HepG2 (cell line): ENCODE results near the gene VCL.
"Not testable (repeated sequence)": the region's sequence is repeated elsewhere in the genome, so short reads cannot be mapped to it uniquely, and the experiment has no call there.

Source experiments
- FOXJ3 ChIP-seq: sonication (generic); formaldehyde crosslinking; IDR thresholded peaks from 2 replicates; pipeline ENCODE4 v1.4.0; 2020; ENCODE audit warnings: missing genetic modification reagents, mild to moderate bottlenecking, borderline replicate concordance
- JUNB ChIP-seq: sonication (generic); formaldehyde crosslinking; IDR thresholded peaks from 2 replicates; pipeline ENCODE4 v1.8.0; 2022; ENCODE audit warnings: missing genetic modification reagents, mild to moderate bottlenecking, borderline replicate concordance
- RFX5 ChIP-seq: IDR thresholded peaks from 2 replicates; pipeline ENCODE4 v1.6.1; 2011; ENCODE audit warnings: low read depth, low read length, improper control_type of control experiment
- SSRP1 ChIP-seq: IDR thresholded peaks from 2 replicates; pipeline ENCODE4 v1.6.1; 2016; ENCODE audit warnings: control low read depth
- ZNF354B ChIP-seq: sonication (generic); formaldehyde crosslinking; IDR thresholded peaks from 2 replicates; pipeline ENCODE4 v1.8.0; 2022; ENCODE audit warnings: mild to moderate bottlenecking, missing genetic modification reagents
- ZNF772 ChIP-seq: sonication (generic); formaldehyde crosslinking; IDR thresholded peaks from 2 replicates; pipeline ENCODE4 v1.5.0; 2020; ENCODE audit warnings: mild to moderate bottlenecking, missing genetic modification reagents
- TF ChIP-seq, protein P1 (sequence below): sonication (generic); formaldehyde crosslinking; IDR thresholded peaks from 2 replicates; pipeline ENCODE4 v1.4.0; 2020; ENCODE audit warnings: missing genetic modification reagents
- TF ChIP-seq, protein P2 (sequence below): sonication (generic); formaldehyde crosslinking; IDR thresholded peaks from 2 replicates; pipeline ENCODE4 v1.8.1; 2023; ENCODE audit warnings: missing genetic modification reagents, inconsistent platforms, borderline replicate concordance
- TF ChIP-seq, protein P3 (sequence below): sonication (generic); formaldehyde crosslinking; IDR thresholded peaks from 2 replicates; pipeline ENCODE4 v1.4.0; 2020; ENCODE audit warnings: missing genetic modification reagents

DNA sequence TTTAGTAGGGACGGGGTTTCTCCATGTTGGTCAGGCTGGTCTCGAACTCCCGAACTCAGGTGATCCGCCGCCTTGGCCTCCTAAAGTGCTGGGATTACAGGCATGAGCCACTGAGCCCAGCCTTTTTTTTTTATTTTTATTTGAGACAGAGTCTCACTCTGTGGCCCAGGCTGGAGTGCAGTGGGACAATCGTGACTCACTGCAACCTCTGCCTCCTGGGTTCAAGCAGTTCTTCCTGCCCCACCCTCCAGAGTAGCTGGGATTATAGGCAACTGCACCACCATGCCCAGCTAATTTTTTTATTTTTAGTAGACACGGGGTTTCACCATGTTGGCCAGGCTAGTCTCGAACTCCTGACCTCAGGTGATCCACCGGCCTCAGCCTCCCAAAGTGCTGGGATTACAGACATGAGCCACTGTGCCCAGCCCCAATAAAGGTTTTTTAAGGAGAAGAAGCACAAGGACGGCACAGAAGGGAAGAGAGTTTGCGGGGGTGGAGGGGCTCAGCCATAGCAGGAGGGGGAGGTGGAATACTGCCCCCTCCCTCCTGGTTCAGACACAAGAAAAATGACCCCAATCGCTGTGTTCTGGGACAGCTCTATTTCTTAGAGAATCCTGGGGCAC lies 32.5 kb upstream of the VCL start:
- not testable (repeated sequence) for TF ChIP-seq JUNB (CRISPR knock-in tag); FOXJ3 (CRISPR knock-in tag); SSRP1 (CRISPR knock-in tag); RFX5; ZNF772 (CRISPR knock-in tag); ZNF354B
- TF ChIP-seq, protein P1, sequence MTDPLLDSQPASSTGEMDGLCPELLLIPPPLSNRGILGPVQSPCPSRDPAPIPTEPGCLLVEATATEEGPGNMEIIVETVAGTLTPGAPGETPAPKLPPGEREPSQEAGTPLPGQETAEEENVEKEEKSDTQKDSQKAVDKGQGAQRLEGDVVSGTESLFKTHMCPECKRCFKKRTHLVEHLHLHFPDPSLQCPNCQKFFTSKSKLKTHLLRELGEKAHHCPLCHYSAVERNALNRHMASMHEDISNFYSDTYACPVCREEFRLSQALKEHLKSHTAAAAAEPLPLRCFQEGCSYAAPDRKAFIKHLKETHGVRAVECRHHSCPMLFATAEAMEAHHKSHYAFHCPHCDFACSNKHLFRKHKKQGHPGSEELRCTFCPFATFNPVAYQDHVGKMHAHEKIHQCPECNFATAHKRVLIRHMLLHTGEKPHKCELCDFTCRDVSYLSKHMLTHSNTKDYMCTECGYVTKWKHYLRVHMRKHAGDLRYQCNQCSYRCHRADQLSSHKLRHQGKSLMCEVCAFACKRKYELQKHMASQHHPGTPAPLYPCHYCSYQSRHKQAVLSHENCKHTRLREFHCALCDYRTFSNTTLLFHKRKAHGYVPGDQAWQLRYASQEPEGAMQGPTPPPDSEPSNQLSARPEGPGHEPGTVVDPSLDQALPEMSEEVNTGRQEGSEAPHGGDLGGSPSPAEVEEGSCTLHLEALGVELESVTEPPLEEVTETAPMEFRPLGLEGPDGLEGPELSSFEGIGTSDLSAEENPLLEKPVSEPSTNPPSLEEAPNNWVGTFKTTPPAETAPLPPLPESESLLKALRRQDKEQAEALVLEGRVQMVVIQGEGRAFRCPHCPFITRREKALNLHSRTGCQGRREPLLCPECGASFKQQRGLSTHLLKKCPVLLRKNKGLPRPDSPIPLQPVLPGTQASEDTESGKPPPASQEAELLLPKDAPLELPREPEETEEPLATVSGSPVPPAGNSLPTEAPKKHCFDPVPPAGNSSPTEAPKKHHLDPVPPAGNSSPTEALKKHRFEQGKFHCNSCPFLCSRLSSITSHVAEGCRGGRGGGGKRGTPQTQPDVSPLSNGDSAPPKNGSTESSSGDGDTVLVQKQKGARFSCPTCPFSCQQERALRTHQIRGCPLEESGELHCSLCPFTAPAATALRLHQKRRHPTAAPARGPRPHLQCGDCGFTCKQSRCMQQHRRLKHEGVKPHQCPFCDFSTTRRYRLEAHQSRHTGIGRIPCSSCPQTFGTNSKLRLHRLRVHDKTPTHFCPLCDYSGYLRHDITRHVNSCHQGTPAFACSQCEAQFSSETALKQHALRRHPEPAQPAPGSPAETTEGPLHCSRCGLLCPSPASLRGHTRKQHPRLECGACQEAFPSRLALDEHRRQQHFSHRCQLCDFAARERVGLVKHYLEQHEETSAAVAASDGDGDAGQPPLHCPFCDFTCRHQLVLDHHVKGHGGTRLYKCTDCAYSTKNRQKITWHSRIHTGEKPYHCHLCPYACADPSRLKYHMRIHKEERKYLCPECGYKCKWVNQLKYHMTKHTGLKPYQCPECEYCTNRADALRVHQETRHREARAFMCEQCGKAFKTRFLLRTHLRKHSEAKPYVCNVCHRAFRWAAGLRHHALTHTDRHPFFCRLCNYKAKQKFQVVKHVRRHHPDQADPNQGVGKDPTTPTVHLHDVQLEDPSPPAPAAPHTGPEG (CRISPR knock-in tag): not testable (repeated sequence)
- TF ChIP-seq, protein P2, sequence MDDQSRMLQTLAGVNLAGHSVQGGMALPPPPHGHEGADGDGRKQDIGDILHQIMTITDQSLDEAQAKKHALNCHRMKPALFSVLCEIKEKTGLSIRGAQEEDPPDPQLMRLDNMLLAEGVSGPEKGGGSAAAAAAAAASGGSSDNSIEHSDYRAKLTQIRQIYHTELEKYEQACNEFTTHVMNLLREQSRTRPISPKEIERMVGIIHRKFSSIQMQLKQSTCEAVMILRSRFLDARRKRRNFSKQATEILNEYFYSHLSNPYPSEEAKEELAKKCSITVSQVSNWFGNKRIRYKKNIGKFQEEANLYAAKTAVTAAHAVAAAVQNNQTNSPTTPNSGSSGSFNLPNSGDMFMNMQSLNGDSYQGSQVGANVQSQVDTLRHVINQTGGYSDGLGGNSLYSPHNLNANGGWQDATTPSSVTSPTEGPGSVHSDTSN (CRISPR knock-in tag): not testable (repeated sequence)
- TF ChIP-seq, protein P3, sequence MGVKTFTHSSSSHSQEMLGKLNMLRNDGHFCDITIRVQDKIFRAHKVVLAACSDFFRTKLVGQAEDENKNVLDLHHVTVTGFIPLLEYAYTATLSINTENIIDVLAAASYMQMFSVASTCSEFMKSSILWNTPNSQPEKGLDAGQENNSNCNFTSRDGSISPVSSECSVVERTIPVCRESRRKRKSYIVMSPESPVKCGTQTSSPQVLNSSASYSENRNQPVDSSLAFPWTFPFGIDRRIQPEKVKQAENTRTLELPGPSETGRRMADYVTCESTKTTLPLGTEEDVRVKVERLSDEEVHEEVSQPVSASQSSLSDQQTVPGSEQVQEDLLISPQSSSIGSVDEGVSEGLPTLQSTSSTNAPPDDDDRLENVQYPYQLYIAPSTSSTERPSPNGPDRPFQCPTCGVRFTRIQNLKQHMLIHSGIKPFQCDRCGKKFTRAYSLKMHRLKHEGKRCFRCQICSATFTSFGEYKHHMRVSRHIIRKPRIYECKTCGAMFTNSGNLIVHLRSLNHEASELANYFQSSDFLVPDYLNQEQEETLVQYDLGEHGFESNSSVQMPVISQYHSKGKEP (CRISPR knock-in tag): not testable (repeated sequence)
